ENCODE results near the gene RAB9B. TPM values are rescaled to one million over a fixed set of nuclear protein-coding genes. Genes with fewer than 3 reads are reported as not detected.
A peak's percentile ranks its signal among the peaks of the same experiment; 100 is the strongest.

RAB9B gene
- polyA plus RNA-seq, 2 of the 4 experiments (the other 2 are of a cell fraction): 0.09 to 0.16 TPM

DNA sequence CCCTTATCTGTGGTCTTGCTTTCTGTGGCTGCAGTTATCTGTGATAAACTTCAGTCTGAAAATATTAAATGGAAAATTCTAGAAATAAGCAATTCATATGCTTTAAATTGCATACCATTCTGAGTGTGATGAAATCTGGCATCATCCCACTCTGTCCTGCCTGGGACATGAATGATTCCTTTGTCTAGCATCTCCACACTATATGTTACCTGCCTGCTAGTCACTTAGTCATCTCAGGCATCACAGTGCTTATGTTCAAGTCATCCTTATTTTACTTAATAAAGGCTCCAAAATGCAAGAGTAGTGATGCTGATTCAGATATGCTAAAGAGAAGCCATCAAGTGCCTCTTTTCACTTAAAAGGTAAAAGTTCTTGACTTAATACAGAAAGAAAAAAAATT lies 14.3 kb upstream of the RAB9B start:
- TF ChIP-seq, protein P1, sequence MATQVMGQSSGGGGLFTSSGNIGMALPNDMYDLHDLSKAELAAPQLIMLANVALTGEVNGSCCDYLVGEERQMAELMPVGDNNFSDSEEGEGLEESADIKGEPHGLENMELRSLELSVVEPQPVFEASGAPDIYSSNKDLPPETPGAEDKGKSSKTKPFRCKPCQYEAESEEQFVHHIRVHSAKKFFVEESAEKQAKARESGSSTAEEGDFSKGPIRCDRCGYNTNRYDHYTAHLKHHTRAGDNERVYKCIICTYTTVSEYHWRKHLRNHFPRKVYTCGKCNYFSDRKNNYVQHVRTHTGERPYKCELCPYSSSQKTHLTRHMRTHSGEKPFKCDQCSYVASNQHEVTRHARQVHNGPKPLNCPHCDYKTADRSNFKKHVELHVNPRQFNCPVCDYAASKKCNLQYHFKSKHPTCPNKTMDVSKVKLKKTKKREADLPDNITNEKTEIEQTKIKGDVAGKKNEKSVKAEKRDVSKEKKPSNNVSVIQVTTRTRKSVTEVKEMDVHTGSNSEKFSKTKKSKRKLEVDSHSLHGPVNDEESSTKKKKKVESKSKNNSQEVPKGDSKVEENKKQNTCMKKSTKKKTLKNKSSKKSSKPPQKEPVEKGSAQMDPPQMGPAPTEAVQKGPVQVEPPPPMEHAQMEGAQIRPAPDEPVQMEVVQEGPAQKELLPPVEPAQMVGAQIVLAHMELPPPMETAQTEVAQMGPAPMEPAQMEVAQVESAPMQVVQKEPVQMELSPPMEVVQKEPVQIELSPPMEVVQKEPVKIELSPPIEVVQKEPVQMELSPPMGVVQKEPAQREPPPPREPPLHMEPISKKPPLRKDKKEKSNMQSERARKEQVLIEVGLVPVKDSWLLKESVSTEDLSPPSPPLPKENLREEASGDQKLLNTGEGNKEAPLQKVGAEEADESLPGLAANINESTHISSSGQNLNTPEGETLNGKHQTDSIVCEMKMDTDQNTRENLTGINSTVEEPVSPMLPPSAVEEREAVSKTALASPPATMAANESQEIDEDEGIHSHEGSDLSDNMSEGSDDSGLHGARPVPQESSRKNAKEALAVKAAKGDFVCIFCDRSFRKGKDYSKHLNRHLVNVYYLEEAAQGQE (IDR thresholded peaks at IDR 0.05): no peak
- TF ChIP-seq NR3C1 (IDR thresholded peaks at IDR 0.05): no peak
- Histone ChIP-seq H3K27ac (no peak overlapping the region), H3K4me2 (no peak overlapping the region), H3K4me3 (no peak overlapping the region), H3K4me1 (no peaks in the 10 kb centered on the region), H3K9me3 (0 out of 3 replicates have a peak, but pooled peaks cover 2% of the 10 kb centered on the region)
- POLR2A ChIA-PET: no interaction called here
- CTCF ChIA-PET: interaction anchor here (0.7 to 2.2 kb wide), 5 partner anchors 9 to 296 kb away, joined by 3 to 12 read pairs (median 10); no protein-coding TSS in a partner anchor
- ATAC-seq (no peak), FAIRE-seq (peak; percentile 76), DNase-seq (ENCODE audit: low read depth in 1 of 2, low spot score in 1 of 2) (no peak)

DNA sequence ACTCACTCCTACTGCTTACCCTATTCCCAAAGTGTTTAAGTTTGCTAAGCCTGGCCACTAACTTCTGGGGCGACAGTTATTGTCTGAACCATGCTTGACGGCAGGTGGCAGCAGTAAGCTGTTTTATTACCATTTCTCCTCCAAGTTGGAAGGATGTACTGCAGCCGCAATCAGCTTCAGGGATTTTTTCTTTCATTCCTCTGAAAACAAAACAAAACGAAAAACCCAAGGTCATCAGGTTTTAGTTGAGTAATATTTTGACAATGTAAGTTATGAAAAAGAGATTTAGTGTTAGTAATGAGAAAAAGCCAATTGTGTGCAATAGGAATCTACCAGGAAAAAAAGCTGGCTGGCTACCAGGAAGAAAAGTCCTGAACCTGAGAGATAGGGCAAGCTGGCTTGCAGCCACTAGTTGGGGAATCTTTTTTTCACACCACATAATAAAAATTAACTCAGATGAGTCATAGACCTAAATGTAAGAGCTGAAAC lies 13.2 kb upstream of the RAB9B start:
- Histone ChIP-seq H3K4me3 (no peak overlapping the region), H3K9me3 (no peaks in the 10 kb centered on the region), H3K4me2 (peak overlapping the region; percentile 43; the same call in 1 of the 3 replicates), H3K4me1 (no peaks in the 10 kb centered on the region), H3K27ac (no peak overlapping the region)
- FAIRE-seq (peak; percentile 97), DNase-seq (ENCODE audit: low read depth in 1 of 2, low spot score in 1 of 2) (peak; percentile 44 to 64), ATAC-seq (peak; percentile 95)
- ChIA-PET CTCF (interaction anchor here (0.7 to 2.5 kb wide), 17 partner anchors 10 to 292 kb away, joined by 3 to 18 read pairs (median 6); partner anchors contain the start of gene RAB9B), POLR2A (interaction anchor here (1.0 kb wide), 1 partner anchor 73 kb away, joined by 4 read pairs; no protein-coding TSS in a partner anchor)
- peak; percentile 63 for TF ChIP-seq SMC3 (IDR thresholded peaks at IDR 0.05)
- TF ChIP-seq HOXA7 (CRISPR knock-in tag; IDR thresholded peaks at IDR 0.05): no peak
- TF ChIP-seq RNF2 (IDR thresholded peaks at IDR 0.05; ENCODE audit: borderline replicate concordance, low read depth): 0 out of 2 replicates have a peak, but pooled peaks have one; percentile 36
- TF ChIP-seq CBX8 (IDR thresholded peaks at IDR 0.05): peak; percentile 77; the same call in 1 of the 2 replicates
- no peak for TF ChIP-seq RCOR1 (IDR thresholded peaks at IDR 0.05; ENCODE audit: low read depth, low read length)
- TF ChIP-seq, protein P2, sequence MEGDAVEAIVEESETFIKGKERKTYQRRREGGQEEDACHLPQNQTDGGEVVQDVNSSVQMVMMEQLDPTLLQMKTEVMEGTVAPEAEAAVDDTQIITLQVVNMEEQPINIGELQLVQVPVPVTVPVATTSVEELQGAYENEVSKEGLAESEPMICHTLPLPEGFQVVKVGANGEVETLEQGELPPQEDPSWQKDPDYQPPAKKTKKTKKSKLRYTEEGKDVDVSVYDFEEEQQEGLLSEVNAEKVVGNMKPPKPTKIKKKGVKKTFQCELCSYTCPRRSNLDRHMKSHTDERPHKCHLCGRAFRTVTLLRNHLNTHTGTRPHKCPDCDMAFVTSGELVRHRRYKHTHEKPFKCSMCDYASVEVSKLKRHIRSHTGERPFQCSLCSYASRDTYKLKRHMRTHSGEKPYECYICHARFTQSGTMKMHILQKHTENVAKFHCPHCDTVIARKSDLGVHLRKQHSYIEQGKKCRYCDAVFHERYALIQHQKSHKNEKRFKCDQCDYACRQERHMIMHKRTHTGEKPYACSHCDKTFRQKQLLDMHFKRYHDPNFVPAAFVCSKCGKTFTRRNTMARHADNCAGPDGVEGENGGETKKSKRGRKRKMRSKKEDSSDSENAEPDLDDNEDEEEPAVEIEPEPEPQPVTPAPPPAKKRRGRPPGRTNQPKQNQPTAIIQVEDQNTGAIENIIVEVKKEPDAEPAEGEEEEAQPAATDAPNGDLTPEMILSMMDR (IDR thresholded peaks at IDR 0.05): peak; percentile 66
- peak; percentile 63 to 67 for TF ChIP-seq RAD21 (conservative IDR thresholded peaks at IDR 0.05 in 1 of 2, IDR thresholded peaks at IDR 0.05 in 1 of 2)
- 1% methylated on average over 4 of the region's 4 CpGs for WGBS (ENCODE audit: missing lambda C conversion rate)

DNA sequence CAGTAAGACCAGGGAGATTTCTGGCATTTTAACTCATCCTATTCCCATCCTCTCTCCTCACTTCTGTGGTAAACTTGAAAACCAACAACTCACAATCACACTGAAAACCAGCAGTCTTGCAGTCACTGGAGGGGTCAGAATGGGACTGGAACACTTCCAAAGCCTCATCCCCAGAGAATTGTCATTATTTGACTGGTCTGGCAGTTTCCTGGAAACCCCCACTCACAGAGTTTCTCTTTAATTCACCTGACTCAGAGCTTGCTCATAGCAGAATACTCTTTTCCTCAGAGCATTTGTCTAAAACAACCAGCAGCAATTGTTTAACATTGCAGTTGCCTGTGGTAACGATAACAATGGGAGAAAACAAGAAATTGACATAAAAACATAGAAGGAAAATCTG lies 7.3 kb upstream of the RAB9B start:
- FAIRE-seq (no peak), ATAC-seq (no peak)

More for the DNA sequence above, 7.3 kb upstream of the RAB9B start:
- Histone ChIP-seq H3K4me2 (no peak overlapping the region), H3K4me3 (no peak overlapping the region), H3K27ac (no peak overlapping the region), H3K9me3 (no peaks in the 10 kb centered on the region), H3K4me1 (no peaks in the 10 kb centered on the region)
- TF ChIP-seq ZFP36 (IDR thresholded peaks at IDR 0.05; ENCODE audit: borderline replicate concordance, partially characterized antibody) (no peak), SMC3 (IDR thresholded peaks at IDR 0.05) (no peak), RNF2 (IDR thresholded peaks at IDR 0.05; ENCODE audit: borderline replicate concordance, low read depth) (no peak), ZC3H11A (IDR thresholded peaks at IDR 0.05) (no peak), KDM1A (IDR thresholded peaks at IDR 0.05; ENCODE audit: low read depth) (no peak), EP300 (IDR thresholded peaks at IDR 0.05) (no peak), HOXB13 (CRISPR knock-in tag; IDR thresholded peaks at IDR 0.05; ENCODE audit: low read depth) (no peak), RCOR1 (IDR thresholded peaks at IDR 0.05; ENCODE audit: low read depth, low read length) (no peak), POLR2A (IDR thresholded peaks at IDR 0.05; ENCODE audit: low read length) (no peak), FOXS1 (CRISPR knock-in tag; IDR thresholded peaks at IDR 0.05) (no peak)
- TF ChIP-seq, protein P3, sequence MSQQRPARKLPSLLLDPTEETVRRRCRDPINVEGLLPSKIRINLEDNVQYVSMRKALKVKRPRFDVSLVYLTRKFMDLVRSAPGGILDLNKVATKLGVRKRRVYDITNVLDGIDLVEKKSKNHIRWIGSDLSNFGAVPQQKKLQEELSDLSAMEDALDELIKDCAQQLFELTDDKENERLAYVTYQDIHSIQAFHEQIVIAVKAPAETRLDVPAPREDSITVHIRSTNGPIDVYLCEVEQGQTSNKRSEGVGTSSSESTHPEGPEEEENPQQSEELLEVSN (IDR thresholded peaks at IDR 0.05; ENCODE audit: borderline replicate concordance, low read depth): no peak
- TF ChIP-seq, protein P4, sequence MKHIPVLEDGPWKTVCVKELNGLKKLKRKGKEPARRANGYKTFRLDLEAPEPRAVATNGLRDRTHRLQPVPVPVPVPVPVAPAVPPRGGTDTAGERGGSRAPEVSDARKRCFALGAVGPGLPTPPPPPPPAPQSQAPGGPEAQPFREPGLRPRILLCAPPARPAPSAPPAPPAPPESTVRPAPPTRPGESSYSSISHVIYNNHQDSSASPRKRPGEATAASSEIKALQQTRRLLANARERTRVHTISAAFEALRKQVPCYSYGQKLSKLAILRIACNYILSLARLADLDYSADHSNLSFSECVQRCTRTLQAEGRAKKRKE (CRISPR knock-in tag; IDR thresholded peaks at IDR 0.05; ENCODE audit: low read depth): no peak
- ChIA-PET POLR2A (no interaction called here), CTCF (no interaction called here)
- WGBS (ENCODE audit: missing lambda C conversion rate): 0% methylated on average over 1 of the region's 1 CpG
- DNase-seq (ENCODE audit: low read depth in 1 of 2, low spot score in 1 of 2): no peak

Measured in A549 (cell line).